Astrocyte of the spinal cord (primary cell): ENCODE results near the gene MACROD2.
"Not testable (repeated sequence)": the region's sequence is repeated elsewhere in the genome, so short reads cannot be mapped to it uniquely, and the experiment has no call there.

Experiments used
- DNase-seq: peaks from one replicate; pipeline ENCODE4 v3.0.0; 2011; ENCODE audit warnings: low read depth, low spot score
- H3K4me3 ChIP-seq: 2 replicates; pipeline ENCODE4 v1.5.1; 2011; ENCODE audit warnings: low read depth, mild to moderate bottlenecking, low read length, moderate library complexity
- CTCF ChIP-seq: IDR thresholded peaks from 2 replicates; pipeline ENCODE4 v1.5.1; 2012; ENCODE audit warnings: low read depth, mild to moderate bottlenecking, low read length, inconsistent platforms
- in situ Hi-C: cut with HindIII; loops from 2 replicates; pipeline ENCODE4 v1.10.0; 2017; ENCODE audit warnings: low sequenced_read_pairs

The MACROD2 gene

DNA sequence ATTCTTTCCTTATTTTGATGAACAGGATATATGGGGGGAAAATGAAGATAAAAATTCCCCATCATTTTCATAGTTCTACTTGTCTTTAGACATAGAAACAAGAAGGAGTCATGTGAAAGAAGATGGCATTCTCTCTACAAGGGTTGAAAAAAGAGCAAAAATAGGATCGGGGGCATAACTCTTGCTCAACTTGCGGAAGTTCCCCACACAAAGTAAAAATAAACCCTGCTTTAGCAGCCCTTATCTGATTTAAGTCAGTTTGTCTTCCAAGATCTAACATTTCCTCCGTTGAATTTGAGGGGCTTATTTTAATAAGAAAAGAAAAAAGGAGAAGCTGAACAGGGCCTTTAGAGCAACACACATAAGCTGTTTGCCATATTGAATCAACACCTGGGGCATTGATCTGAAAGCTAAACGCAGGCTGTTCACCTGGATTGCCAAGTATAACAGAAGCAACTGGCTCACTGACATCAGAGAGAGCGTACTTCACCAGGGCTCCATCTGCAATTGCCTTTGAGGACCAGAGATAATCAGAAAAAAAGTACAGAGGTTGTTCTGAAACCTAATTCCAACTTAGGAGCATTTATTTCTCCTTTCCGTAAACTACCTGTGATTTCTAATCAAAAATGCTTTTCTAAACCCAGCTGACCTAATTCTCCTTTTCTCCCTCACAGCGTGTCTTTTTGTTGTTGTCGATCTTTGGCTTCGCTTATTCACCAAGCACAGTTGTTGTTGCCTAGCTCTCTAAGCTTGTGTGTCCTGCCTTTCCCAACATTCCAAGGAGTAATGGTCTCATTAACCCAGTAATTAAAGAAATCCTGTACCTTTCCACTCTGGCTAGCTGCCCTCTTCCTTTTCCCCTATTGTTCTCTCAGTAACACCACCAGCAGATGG lies 2010.0 kb downstream of the MACROD2 start:
- in situ Hi-C loops = no loop called here
- no peak overlapping the region for H3K4me3 ChIP-seq
- no peak for DNase-seq
- no peak for TF ChIP-seq CTCF

- in situ Hi-C loops = no loop called here
- DNase-seq = no peak
- H3K4me3 ChIP-seq = no peak overlapping the region
- TF ChIP-seq CTCF = no peak
Measured at GRCh38 chr20:16005915-16006493, 2010.7 kb downstream of the MACROD2 start.

- in situ Hi-C loops = no loop called here
- no peak for TF ChIP-seq CTCF
Measured at GRCh38 chr20:16007164-16007563, 2011.8 kb downstream of the MACROD2 start.

GRCh38 chr20:16007962-16008361 lies 2012.6 kb downstream of the MACROD2 start:
- DNase-seq = no peak
- no peak for TF ChIP-seq CTCF
- no peak overlapping the region for H3K4me3 ChIP-seq
- in situ Hi-C loops = no loop called here

More at GRCh38 chr20:16007164-16007563, 2011.8 kb downstream of the MACROD2 start:
- DNase-seq = no peak
- no peak overlapping the region for H3K4me3 ChIP-seq

DNA sequence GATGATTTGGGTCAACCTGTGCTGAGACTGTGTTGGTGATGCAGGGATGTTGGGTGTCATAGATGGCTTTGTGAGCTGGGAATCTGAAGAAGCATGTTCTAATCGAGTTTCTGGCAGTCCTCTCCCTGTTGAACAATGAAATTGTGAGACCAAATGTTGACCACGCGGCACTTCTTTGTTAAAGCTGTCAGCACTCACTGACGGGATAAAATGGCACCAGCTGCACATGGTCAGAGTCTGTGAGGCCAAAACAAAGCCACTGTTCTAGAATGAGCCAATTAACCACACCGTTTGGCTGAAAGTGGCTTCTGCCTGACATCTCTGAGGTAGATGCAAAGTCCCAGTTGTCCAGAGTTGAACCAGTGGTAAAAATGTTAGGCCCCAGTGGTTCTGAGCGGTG lies 2015.7 kb downstream of the MACROD2 start:
- no peak for DNase-seq
- no peak for TF ChIP-seq CTCF
- in situ Hi-C loops = no loop called here
- H3K4me3 ChIP-seq = no peak overlapping the region

DNA sequence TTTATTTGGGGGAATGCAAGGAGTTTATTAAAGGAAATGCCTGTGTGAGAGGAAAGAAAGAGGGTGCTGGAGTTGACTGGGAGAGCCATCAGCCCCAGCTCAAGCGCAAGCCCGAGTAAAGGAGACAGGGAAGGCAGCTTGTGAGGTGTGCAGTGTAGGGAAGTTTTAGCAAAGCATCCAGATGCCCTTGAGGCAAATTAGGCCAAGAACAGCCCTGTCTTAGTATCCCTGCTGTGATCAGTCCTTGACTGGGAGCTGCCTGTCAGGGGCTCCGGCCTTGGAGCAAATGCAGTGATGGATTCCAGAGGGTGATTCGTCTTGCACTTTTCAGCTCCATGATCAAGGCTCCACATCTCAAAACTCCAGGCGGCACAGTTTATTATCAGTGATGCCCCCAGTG lies 2016.2 kb downstream of the MACROD2 start:
- no peak overlapping the region for H3K4me3 ChIP-seq
- in situ Hi-C loops = no loop called here
- no peak for DNase-seq
- TF ChIP-seq CTCF = no peak

- H3K4me3 ChIP-seq, in situ Hi-C loops, DNase-seq: not testable (repeated sequence)
Measured at GRCh38 chr20:16012934-16013333, 2017.6 kb downstream of the MACROD2 start.
